IPS-15b (cell line): ENCODE data around the gene PDSS2.
"Not testable (repeated sequence)": the region's sequence is repeated elsewhere in the genome, so short reads cannot be mapped to it uniquely, and the experiment has no call there.

Source experiments
- H3K27me3 ChIP-seq: one replicate; pipeline ENCODE4 v1.6.1; 2013; ENCODE audit warnings: low read length; ENCODE audit not compliant: control insufficient read depth, insufficient read depth
- H3K36me3 ChIP-seq: one replicate; pipeline ENCODE4 v1.6.1; 2013; ENCODE audit warnings: low read length; ENCODE audit not compliant: control insufficient read depth, insufficient read depth
- H3K4me1 ChIP-seq: one replicate; pipeline ENCODE4 v1.6.1; 2013; ENCODE audit warnings: mild to moderate bottlenecking, low read length; ENCODE audit not compliant: control insufficient read depth, insufficient read depth
- H3K4me3 ChIP-seq: one replicate; pipeline ENCODE4 v1.5.1; 2013; ENCODE audit warnings: low read depth, low read length
- H3K9ac ChIP-seq: one replicate; pipeline ENCODE4 v1.6.1; 2013; ENCODE audit warnings: low read depth, mild to moderate bottlenecking, low read length
- H3K9me3 ChIP-seq: one replicate; pipeline ENCODE4 v1.6.1; 2013; ENCODE audit warnings: mild to moderate bottlenecking, low read length; ENCODE audit not compliant: control insufficient read depth, insufficient read depth

Gene PDSS2

GRCh38 chr6:107386340-107386739 lies 73.0 kb downstream of the PDSS2 start:
- H3K9me3 ChIP-seq: no peaks in the 10 kb centered on the region
- H3K36me3 ChIP-seq: no peaks in the 10 kb centered on the region
- no peaks in the 10 kb centered on the region for H3K27me3 ChIP-seq
- no peak overlapping the region for H3K9ac ChIP-seq
- H3K4me3 ChIP-seq: no peak overlapping the region
- H3K4me1 ChIP-seq: peaks cover 2% of the 10 kb centered on the region

GRCh38 chr6:107383705-107384104 lies 75.7 kb downstream of the PDSS2 start:
- Histone ChIP-seq H3K27me3 (no peaks in the 10 kb centered on the region), H3K9ac (no peak overlapping the region), H3K4me1 (peaks cover 2% of the 10 kb centered on the region), H3K4me3 (no peak overlapping the region), H3K9me3 (no peaks in the 10 kb centered on the region), H3K36me3 (no peaks in the 10 kb centered on the region)

GRCh38 chr6:107374264-107374663 lies 85.1 kb downstream of the PDSS2 start:
- Histone ChIP-seq H3K27me3 (no peaks in the 10 kb centered on the region), H3K9ac (no peak overlapping the region), H3K4me1 (no peaks in the 10 kb centered on the region), H3K36me3 (no peaks in the 10 kb centered on the region), H3K9me3 (no peaks in the 10 kb centered on the region), H3K4me3 (no peak overlapping the region)

GRCh38 chr6:107369493-107369892 lies 89.9 kb downstream of the PDSS2 start:
- Histone ChIP-seq H3K4me1 (no peaks in the 10 kb centered on the region), H3K9me3 (no peaks in the 10 kb centered on the region), H3K27me3 (no peaks in the 10 kb centered on the region), H3K9ac (no peak overlapping the region), H3K36me3 (no peaks in the 10 kb centered on the region), H3K4me3 (no peak overlapping the region)

GRCh38 chr6:107368471-107368870 lies 90.9 kb downstream of the PDSS2 start:
- Histone ChIP-seq H3K27me3 (no peaks in the 10 kb centered on the region), H3K9ac (no peak overlapping the region), H3K9me3 (no peaks in the 10 kb centered on the region), H3K36me3 (no peaks in the 10 kb centered on the region), H3K4me1 (no peaks in the 10 kb centered on the region), H3K4me3 (no peak overlapping the region)

GRCh38 chr6:107364173-107364572 lies 95.2 kb downstream of the PDSS2 start:
- H3K9me3 ChIP-seq, H3K36me3 ChIP-seq, H3K27me3 ChIP-seq, H3K4me1 ChIP-seq, H3K9ac ChIP-seq, H3K4me3 ChIP-seq: not testable (repeated sequence)

GRCh38 chr6:107361753-107362604 lies 97.4 kb downstream of the PDSS2 start:
- no peak overlapping the region for H3K4me3 ChIP-seq
- no peaks in the 10 kb centered on the region for H3K27me3 ChIP-seq
- no peaks in the 10 kb centered on the region for H3K4me1 ChIP-seq
- H3K9me3 ChIP-seq: no peaks in the 10 kb centered on the region
- H3K36me3 ChIP-seq: no peaks in the 10 kb centered on the region
- no peak overlapping the region for H3K9ac ChIP-seq

DNA sequence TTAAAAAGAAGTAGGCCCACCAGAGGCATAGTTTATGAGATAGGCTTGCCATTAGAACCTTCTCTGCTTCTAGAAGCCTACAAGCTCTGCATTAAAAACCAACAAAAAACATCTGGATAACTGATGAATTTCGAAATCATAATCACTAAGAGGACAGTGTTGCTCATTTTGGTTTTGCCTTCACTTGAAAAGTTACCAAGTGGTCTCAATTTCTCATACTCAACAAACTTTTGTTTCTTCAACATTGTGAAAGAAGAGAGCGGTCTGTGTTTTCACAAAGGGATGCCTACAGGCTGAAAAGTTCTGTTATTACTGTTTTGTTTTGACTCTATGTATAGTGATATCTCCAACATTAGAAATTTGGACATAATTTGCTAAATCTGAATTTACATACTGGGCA lies 98.9 kb downstream of the PDSS2 start:
- Histone ChIP-seq H3K4me1 (no peaks in the 10 kb centered on the region), H3K9me3 (no peaks in the 10 kb centered on the region), H3K4me3 (no peak overlapping the region), H3K36me3 (no peaks in the 10 kb centered on the region), H3K9ac (no peak overlapping the region), H3K27me3 (no peaks in the 10 kb centered on the region)

GRCh38 chr6:107357842-107358241 lies 101.5 kb downstream of the PDSS2 start:
- no peaks in the 10 kb centered on the region for H3K36me3 ChIP-seq
- no peaks in the 10 kb centered on the region for H3K27me3 ChIP-seq
- H3K9ac ChIP-seq: no peak overlapping the region
- no peaks in the 10 kb centered on the region for H3K9me3 ChIP-seq
- no peak overlapping the region for H3K4me3 ChIP-seq
- no peaks in the 10 kb centered on the region for H3K4me1 ChIP-seq

DNA sequence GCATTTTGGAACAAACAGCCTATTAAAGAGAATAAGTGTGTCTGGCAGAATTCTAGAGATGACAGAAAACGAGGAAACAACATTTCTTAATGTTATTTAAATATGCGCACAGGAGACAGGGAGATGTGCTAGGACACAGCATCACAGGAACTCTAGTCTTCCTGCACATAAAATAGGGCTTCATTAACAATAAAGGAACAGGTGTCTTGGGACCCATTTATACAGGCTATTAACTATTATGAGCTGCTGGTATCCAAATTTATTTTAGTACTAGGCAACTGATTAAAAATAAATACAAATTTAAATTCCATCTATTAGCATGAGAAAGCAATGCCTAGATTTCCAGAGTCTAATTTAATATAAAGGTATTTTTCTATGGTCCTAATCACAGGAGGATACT lies 102.3 kb downstream of the PDSS2 start:
- no peaks in the 10 kb centered on the region for H3K4me1 ChIP-seq
- H3K36me3 ChIP-seq: no peaks in the 10 kb centered on the region
- no peak overlapping the region for H3K4me3 ChIP-seq
- H3K9ac ChIP-seq: no peak overlapping the region
- no peaks in the 10 kb centered on the region for H3K27me3 ChIP-seq
- no peaks in the 10 kb centered on the region for H3K9me3 ChIP-seq

- no peaks in the 10 kb centered on the region for H3K36me3 ChIP-seq
- no peaks in the 10 kb centered on the region for H3K4me1 ChIP-seq
- H3K9ac ChIP-seq: no peak overlapping the region
- H3K27me3 ChIP-seq: no peaks in the 10 kb centered on the region
- no peak overlapping the region for H3K4me3 ChIP-seq
- H3K9me3 ChIP-seq: no peaks in the 10 kb centered on the region
These were observed 103.7 kb downstream of the PDSS2 start for GRCh38 chr6:107355659-107356058.

GRCh38 chr6:107354451-107354850 lies 104.9 kb downstream of the PDSS2 start:
- Histone ChIP-seq H3K36me3 (no peaks in the 10 kb centered on the region), H3K4me1 (no peaks in the 10 kb centered on the region), H3K27me3 (no peaks in the 10 kb centered on the region), H3K9me3 (no peaks in the 10 kb centered on the region), H3K9ac (no peak overlapping the region), H3K4me3 (no peak overlapping the region)
